Measurements from ENCODE around the gene SBNO2. TPM values are rescaled to one million over a fixed set of nuclear protein-coding genes. Genes with fewer than 3 reads are reported as not detected.

The SBNO2 gene
- total and polyA plus RNA-seq, 2 of the 4 experiments (the other 2 are of a cell fraction) = 13.4 to 40.5 TPM

- no peak for DNase-seq
- dilution Hi-C loops (cut with HindIII; ENCODE audit: low sequenced_read_pairs, unreplicated experiment) = no loop called here
- no peak overlapping the region for H3K4me3 ChIP-seq (ENCODE audit: insufficient read depth, low read depth, low read length)
- no TSS peak for BruUV-seq (replicated peaks)
- no peak overlapping the region for H3K23ac ChIP-seq (ENCODE audit: low read depth, low read length)
- H3K4me2 ChIP-seq (ENCODE audit: low read depth, low read length) = no peak overlapping the region
- H3K9me1 ChIP-seq (ENCODE audit: insufficient read depth, low read length) = no peaks in the 10 kb centered on the region
- ChIA-PET CTCF (interaction anchor here (1.2 kb wide), 1 partner anchor 28 kb away, joined by 4 read pairs; no protein-coding TSS in a partner anchor), POLR2A (ENCODE audit: unreplicated experiment) (interaction anchor here (0.5 kb wide), 1 partner anchor 100 kb away, joined by 5 read pairs; no protein-coding TSS in a partner anchor)
- no peak overlapping the region for H2BK20ac ChIP-seq (ENCODE audit: low read depth, low read length)
- no peak overlapping the region for H2BK15ac ChIP-seq (ENCODE audit: low read depth, low read length)
- in situ Hi-C loops (cut with MboI; ENCODE audit: low sequenced_read_pairs) = no loop called here
- no peaks in the 10 kb centered on the region for H3K9me3 ChIP-seq (ENCODE audit: control insufficient read depth, insufficient read depth, low read length)
- H3K9ac ChIP-seq (ENCODE audit: low read depth, low read length) = no peak overlapping the region
- H2BK5ac ChIP-seq (ENCODE audit: low read depth, low read length, poor library complexity, severe bottlenecking) = no peak overlapping the region
- H4K20me1 ChIP-seq (ENCODE audit: insufficient read depth, low read length) = peaks cover 10% of the 10 kb centered on the region; the same call in 1 of the 2 replicates
- H2AK9ac ChIP-seq (replicated peaks; ENCODE audit: low read depth, low read length, poor library complexity) = peak overlapping the region; percentile 50
- intact Hi-C loops (cut with micrococcal nuclease) = no loop called here
- 85% methylated on average over 16 of the region's 38 CpGs; no CpG with 5 or more reads in 1 of the 2 experiments for WGBS, 2 experiments (ENCODE audit: extremely low coverage in 2 of 2, insufficient read length in 1 of 2)
- H3K56ac ChIP-seq (ENCODE audit: extremely low read depth, insufficient read depth, low read length) = no peak overlapping the region
- H3K18ac ChIP-seq (ENCODE audit: low read depth, low read length) = no peak overlapping the region
- H3K4me1 ChIP-seq (ENCODE audit: control insufficient read depth, insufficient read depth, low read length) = no peaks in the 10 kb centered on the region
- H4K5ac ChIP-seq (ENCODE audit: low read depth, low read length) = no peak overlapping the region
- H3K27ac ChIP-seq (ENCODE audit: insufficient read depth, low read length) = no peak overlapping the region
- no peaks in the 10 kb centered on the region; a peak in 1 of 4 replicates for H3K79me1 ChIP-seq (ENCODE audit: low read depth in 1 of 2, low read length in 2 of 2)
- H3K36me3 ChIP-seq (ENCODE audit: control insufficient read depth, insufficient read depth, low read length) = peaks cover 28% of the 10 kb centered on the region
- H4K8ac ChIP-seq (ENCODE audit: low read depth in 2 of 2, low read length in 2 of 2) = no peak overlapping the region
- H2AFZ ChIP-seq (replicated peaks; ENCODE audit: low read length, poor library complexity) = peak overlapping the region; percentile 43
- H3K27me3 ChIP-seq (ENCODE audit: control insufficient read depth, insufficient read depth, low read length) = no peaks in the 10 kb centered on the region
- no peak overlapping the region for H2BK120ac ChIP-seq (ENCODE audit: low read depth, low read length)
- no peak overlapping the region for H4K91ac ChIP-seq (ENCODE audit: insufficient read depth, low read depth, low read length)
- no peak; the same call in 1 of the 2 replicates for ATAC-seq (ENCODE audit: low read depth)
- no peak overlapping the region for H3K4ac ChIP-seq (ENCODE audit: low read depth, low read length)
- H2AK5ac ChIP-seq (ENCODE audit: low read depth, low read length) = no peak overlapping the region
- no peak overlapping the region for H3K14ac ChIP-seq (replicated peaks; ENCODE audit: low read depth, low read length)
- TF ChIP-seq CEBPB (IDR thresholded peaks at IDR 0.05; ENCODE audit: low read depth, low read length) (no peak), ELK1 (IDR thresholded peaks at IDR 0.05; ENCODE audit: borderline replicate concordance, low read depth, low read length) (no peak), BHLHE40 (IDR thresholded peaks at IDR 0.05; ENCODE audit: low read depth, low read length) (no peak), NFE2L2 (IDR thresholded peaks at IDR 0.05; ENCODE audit: low read depth, low read length) (no peak), USF2 (IDR thresholded peaks at IDR 0.05; ENCODE audit: low read depth, low read length) (no peak), MXI1 (IDR thresholded peaks at IDR 0.05; ENCODE audit: borderline replicate concordance, low read depth, low read length) (no peak), RFX5 (IDR thresholded peaks at IDR 0.05; ENCODE audit: low read depth, low read length) (no peak), FOS (IDR thresholded peaks at IDR 0.05; ENCODE audit: low read depth, low read length) (no peak), MAZ (IDR thresholded peaks at IDR 0.05; ENCODE audit: borderline replicate concordance, low read depth, low read length) (no peak), CHD1 (IDR thresholded peaks at IDR 0.05; ENCODE audit: low read depth, low read length) (no peak), RCOR1 (IDR thresholded peaks at IDR 0.05; ENCODE audit: insufficient replicate concordance, low read length) (no peak), POLR2A (IDR thresholded peaks at IDR 0.05; ENCODE audit: low read depth, low read length) (no peak), RAD21 (IDR thresholded peaks at IDR 0.05; ENCODE audit: low read length) (no peak), MAFK (IDR thresholded peaks at IDR 0.05; ENCODE audit: low read depth, low read length) (no peak), SMC3 (IDR thresholded peaks at IDR 0.05; ENCODE audit: low read depth, low read length) (no peak)
Observed at GRCh38 chr19:1085676-1086442, 88.2 kb downstream of the SBNO2 start.

Data from IMR-90 (cell line).